22Rv1 (cell line): ENCODE data around the gene SLC44A2.

Experiments used
- ZFX ChIP-seq: fragments of 450-650 bp; IDR thresholded peaks from 2 replicates; pipeline ENCODE4 v1.6.1; 2017; ENCODE audit warnings: antibody characterized with exemption, borderline replicate concordance
- TF ChIP-seq, protein P1 (sequence below): fragments of 450-650 bp; IDR thresholded peaks from 2 replicates; pipeline ENCODE4 v1.5.1; 2017; ENCODE audit warnings: mild to moderate bottlenecking

- TF ChIP-seq, protein P1, sequence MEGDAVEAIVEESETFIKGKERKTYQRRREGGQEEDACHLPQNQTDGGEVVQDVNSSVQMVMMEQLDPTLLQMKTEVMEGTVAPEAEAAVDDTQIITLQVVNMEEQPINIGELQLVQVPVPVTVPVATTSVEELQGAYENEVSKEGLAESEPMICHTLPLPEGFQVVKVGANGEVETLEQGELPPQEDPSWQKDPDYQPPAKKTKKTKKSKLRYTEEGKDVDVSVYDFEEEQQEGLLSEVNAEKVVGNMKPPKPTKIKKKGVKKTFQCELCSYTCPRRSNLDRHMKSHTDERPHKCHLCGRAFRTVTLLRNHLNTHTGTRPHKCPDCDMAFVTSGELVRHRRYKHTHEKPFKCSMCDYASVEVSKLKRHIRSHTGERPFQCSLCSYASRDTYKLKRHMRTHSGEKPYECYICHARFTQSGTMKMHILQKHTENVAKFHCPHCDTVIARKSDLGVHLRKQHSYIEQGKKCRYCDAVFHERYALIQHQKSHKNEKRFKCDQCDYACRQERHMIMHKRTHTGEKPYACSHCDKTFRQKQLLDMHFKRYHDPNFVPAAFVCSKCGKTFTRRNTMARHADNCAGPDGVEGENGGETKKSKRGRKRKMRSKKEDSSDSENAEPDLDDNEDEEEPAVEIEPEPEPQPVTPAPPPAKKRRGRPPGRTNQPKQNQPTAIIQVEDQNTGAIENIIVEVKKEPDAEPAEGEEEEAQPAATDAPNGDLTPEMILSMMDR = no peak
- TF ChIP-seq ZFX = no peak
Observed at GRCh38 chr19:10577951-10578350, 47.4 kb upstream of the SLC44A2 start.
